Brain microvascular endothelial cell (primary cell): ENCODE measurements around the gene FBXW8.

Experiments
- DNase-seq: peaks from one replicate; pipeline ENCODE4 v3.0.0-alpha.2; 2020
- H3K27ac ChIP-seq: fragments of 250-450 bp; sonication (Bioruptor Pico); 2 replicates; pipeline ENCODE4 v1.5.1; 2020; ENCODE audit warnings: mild to moderate bottlenecking, moderate library complexity
- H3K27me3 ChIP-seq: fragments of 250-450 bp; sonication (Bioruptor Pico); replicated peaks from 2 replicates; pipeline ENCODE4 v1.5.1; 2020; ENCODE audit warnings: mild to moderate bottlenecking
- H3K36me3 ChIP-seq: fragments of 250-450 bp; sonication (Bioruptor Pico); replicated peaks from 2 replicates; pipeline ENCODE4 v1.5.1; 2020; ENCODE audit warnings: mild to moderate bottlenecking
- H3K4me3 ChIP-seq: 2 replicates; pipeline ENCODE4 v1.5.1; 2011; ENCODE audit warnings: low read depth, mild to moderate bottlenecking, control low read depth, low read length, moderate library complexity
- in situ Hi-C: cut with HindIII; loops from 2 replicates; pipeline ENCODE4 v1.10.0; 2017; ENCODE audit warnings: low sequenced_read_pairs, low pct_ligation_motif_present
- TF ChIP-seq, protein P1 (sequence below): IDR thresholded peaks from 2 replicates; pipeline ENCODE4 v1.5.1; 2011; ENCODE audit warnings: low read depth, mild to moderate bottlenecking, moderate library complexity, low read length, control low read depth, inconsistent platforms; ENCODE audit errors: missing control alignments

FBXW8 gene

DNA sequence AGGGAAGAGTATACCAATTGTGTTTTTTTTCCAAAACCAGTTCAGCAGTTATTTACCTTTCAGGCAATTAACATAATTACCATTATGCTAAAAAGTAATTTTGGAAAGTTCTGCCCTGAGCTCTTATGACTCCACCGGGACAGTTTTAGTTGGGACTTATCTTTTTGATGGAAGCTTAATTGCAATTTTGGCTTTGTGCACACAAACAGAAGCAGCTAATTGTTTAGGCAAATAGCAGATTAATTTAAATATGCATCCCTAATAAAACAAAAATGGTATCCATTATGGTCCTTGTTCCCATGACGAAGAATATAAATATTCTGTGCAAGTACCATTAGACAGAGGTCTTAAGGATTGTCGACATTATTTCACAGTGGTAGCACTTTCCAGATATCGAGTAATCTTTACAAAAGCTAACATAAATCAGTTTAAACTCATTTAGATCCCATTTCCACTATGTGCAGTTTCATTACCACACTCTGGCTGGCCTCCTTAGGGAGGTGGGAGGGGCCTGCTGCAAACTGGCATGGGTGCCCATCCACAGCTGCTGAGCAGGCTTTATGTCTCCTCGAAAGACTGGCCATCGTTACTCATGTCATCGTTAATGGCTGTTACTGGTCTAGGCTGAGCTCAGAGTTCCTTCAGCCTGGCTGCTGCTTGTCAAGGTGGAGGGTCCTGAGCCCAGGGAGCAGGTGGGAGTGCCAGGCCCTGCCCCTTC is 68.2 kb downstream of the FBXW8 start:
- in situ Hi-C loops: no loop called here
- H3K36me3 ChIP-seq: no peaks in the 10 kb centered on the region
- H3K4me3 ChIP-seq: no peak overlapping the region
- DNase-seq: no peak
- TF ChIP-seq, protein P1, sequence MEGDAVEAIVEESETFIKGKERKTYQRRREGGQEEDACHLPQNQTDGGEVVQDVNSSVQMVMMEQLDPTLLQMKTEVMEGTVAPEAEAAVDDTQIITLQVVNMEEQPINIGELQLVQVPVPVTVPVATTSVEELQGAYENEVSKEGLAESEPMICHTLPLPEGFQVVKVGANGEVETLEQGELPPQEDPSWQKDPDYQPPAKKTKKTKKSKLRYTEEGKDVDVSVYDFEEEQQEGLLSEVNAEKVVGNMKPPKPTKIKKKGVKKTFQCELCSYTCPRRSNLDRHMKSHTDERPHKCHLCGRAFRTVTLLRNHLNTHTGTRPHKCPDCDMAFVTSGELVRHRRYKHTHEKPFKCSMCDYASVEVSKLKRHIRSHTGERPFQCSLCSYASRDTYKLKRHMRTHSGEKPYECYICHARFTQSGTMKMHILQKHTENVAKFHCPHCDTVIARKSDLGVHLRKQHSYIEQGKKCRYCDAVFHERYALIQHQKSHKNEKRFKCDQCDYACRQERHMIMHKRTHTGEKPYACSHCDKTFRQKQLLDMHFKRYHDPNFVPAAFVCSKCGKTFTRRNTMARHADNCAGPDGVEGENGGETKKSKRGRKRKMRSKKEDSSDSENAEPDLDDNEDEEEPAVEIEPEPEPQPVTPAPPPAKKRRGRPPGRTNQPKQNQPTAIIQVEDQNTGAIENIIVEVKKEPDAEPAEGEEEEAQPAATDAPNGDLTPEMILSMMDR: no peak
- H3K27ac ChIP-seq: no peak overlapping the region
- H3K27me3 ChIP-seq: no peaks in the 10 kb centered on the region

DNA sequence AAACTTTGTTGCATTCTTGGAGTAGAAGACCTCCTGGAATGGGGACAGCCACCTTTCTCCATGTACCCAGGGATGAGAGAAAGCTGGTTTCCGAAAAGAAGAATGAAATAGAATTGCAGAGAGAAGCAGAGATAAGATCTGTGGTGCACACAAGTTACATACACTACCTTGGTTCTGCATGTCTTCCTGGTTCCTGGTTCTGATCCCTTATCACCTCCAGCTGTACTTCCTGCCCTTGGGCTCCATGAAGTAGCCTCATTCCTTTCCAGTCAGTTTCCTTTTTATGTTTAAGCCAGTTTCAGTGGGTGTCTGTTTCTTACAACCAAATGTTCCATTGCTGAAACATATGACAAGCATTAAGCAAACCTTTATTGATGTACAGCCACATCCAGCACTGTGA is 69.3 kb downstream of the FBXW8 start:
- Histone ChIP-seq H3K36me3 (no peaks in the 10 kb centered on the region), H3K27ac (no peak overlapping the region), H3K4me3 (no peak overlapping the region), H3K27me3 (no peaks in the 10 kb centered on the region)
- TF ChIP-seq, protein P1: no peak
- in situ Hi-C loops: no loop called here
- no peak for DNase-seq

DNA sequence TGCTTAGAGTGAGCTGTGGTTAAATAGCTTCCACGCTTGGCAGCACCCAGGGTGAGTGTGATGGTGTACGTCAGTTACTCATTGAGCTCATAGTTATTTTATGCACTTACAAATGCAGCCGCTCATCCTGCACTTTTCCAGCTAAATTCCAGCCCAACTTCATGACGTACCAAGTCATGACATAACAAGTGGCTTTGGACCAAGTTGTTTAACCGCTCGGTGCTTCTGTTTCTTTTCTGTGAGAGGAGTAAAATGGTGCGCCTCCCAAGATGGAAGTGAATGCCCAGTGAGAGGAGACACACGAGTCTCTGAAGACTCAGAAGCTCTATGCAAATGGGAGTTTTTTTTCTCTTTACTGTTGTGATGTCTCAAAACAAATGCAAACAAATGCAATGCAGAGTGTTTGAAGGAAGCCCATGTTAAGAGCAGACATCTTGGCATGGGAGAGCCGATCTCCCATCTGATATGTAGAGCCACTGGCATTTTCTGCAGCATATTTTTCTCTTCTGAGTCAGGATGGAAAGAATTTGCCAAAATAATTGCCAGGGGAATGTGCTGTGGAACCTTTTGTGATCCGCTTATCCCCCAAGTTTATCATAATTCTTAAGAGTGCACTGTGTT is 72.2 kb downstream of the FBXW8 start:
- TF ChIP-seq, protein P1: no peak
- no peak overlapping the region for H3K4me3 ChIP-seq
- peak overlapping the region; percentile 50 for H3K27ac ChIP-seq
- no peaks in the 10 kb centered on the region for H3K27me3 ChIP-seq
- in situ Hi-C loops: no loop called here
- peak; percentile 48 for DNase-seq
- no peaks in the 10 kb centered on the region for H3K36me3 ChIP-seq

DNA sequence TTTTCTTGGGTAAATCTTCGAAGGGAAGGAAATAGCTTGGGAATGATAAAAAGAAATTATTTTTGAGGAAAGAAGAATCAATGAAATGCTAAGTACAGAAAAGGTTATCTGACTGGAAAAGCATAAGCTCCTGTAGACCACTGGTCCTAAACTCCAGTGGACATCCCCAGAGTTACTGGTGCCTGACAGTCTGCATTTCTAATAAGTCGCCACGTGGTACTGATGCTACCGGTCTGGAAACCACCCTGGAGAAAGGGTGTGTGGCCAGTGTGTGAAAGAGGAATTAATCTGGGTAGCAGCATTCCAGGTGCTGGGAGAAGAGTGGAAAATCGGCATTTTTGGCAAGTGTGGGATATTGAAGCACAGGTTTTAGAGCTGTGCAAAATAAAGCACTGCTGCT is 73.3 kb downstream of the FBXW8 start:
- Histone ChIP-seq H3K27me3 (no peaks in the 10 kb centered on the region), H3K36me3 (peaks cover 3% of the 10 kb centered on the region), H3K4me3 (no peak overlapping the region), H3K27ac (no peak overlapping the region)
- TF ChIP-seq, protein P1: no peak
- DNase-seq: no peak
- in situ Hi-C loops: no loop called here

DNA sequence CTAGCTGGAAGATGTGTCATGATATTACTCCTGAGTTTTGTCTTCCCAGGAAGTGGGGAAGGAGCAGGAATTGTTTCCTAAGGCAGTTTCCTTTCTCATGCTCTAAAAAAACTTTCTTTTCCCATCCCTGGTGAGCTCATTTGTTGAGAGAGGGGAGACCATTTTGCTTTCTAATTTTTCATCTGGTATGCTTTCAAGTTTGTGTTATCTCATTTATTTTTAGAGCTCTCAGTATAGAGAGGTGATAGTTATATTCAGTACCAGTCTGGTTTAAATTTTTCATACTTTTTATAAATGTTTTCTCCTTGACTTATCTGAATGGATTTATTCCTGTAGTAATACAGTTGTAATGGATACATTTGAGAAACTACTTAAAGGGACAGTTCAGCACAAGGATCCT is 79.6 kb downstream of the FBXW8 start:
- Histone ChIP-seq H3K27me3 (no peaks in the 10 kb centered on the region), H3K4me3 (no peak overlapping the region), H3K27ac (no peak overlapping the region), H3K36me3 (peaks cover 9% of the 10 kb centered on the region)
- no peak for DNase-seq
- in situ Hi-C loops: no loop called here
- TF ChIP-seq, protein P1: no peak
